ENCODE measurements around the gene SLC2A9.

SLC2A9 gene

DNA sequence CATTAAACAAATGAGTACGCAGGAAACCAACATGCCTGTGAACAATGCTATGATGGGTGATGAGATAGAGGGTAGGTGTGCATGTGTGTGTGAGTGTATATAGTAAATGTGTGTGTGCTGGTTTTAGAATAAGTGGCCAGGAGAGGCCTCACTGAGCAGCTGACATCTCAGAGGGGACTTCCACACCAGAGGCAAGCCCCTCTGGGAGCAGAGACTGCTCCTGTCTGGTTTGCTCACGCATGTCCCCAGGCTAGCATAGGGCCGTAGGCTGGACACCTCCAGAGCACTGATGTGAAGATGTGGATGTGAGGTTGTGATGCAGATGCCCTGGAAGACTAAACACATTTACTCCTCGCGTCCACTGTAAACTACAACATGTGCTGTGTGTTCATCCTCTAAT is 135.3 kb downstream of the SLC2A9 start:
- no peak for DNase-seq (ENCODE audit: low read depth)
- H3K4me3 ChIP-seq (ENCODE audit: control insufficient read depth, low read depth, low read length), result no peak overlapping the region
- TF ChIP-seq, protein P1, sequence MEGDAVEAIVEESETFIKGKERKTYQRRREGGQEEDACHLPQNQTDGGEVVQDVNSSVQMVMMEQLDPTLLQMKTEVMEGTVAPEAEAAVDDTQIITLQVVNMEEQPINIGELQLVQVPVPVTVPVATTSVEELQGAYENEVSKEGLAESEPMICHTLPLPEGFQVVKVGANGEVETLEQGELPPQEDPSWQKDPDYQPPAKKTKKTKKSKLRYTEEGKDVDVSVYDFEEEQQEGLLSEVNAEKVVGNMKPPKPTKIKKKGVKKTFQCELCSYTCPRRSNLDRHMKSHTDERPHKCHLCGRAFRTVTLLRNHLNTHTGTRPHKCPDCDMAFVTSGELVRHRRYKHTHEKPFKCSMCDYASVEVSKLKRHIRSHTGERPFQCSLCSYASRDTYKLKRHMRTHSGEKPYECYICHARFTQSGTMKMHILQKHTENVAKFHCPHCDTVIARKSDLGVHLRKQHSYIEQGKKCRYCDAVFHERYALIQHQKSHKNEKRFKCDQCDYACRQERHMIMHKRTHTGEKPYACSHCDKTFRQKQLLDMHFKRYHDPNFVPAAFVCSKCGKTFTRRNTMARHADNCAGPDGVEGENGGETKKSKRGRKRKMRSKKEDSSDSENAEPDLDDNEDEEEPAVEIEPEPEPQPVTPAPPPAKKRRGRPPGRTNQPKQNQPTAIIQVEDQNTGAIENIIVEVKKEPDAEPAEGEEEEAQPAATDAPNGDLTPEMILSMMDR (IDR thresholded peaks at IDR 0.05; ENCODE audit: control insufficient read depth, insufficient read depth, low read depth, low read length, missing control alignments), result no peak

DNA sequence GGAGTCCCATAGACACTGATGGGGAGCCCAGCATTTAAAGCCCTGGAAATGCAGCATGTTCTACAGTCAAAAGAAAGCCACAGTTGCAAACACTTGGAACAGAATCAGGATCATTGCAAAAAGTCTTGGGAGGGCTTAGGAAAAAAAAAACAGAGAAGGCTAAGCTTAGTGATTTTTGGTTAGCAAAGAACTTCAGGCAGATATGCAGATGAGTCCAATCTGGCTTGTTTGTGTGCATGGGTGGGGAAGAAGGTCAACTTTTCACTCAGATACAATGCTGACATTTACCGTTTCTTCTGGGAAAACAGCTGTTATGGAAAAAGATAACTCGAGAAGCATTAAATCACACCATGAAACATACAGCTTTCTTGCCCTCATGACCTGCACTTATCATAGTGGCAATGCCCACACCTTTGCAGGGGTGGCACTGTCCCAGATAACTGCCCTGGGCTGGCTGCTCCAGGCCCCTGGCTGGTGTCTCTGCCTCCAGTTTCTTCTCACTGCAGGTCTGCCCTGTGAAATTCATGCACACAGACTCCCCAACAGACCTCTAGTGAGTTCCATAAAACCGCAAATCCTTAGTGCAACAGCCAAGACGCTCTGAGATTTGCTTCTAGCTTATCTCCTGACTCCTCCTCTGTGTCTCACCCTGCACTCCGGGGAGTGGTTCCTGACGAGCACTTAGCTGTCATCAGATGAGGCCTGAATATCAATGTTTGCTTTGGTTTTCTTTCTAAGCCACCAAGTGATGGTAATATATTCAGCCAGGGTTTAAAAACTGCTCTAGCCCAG is 140.7 kb downstream of the SLC2A9 start:
- no peak for DNase-seq (ENCODE audit: low read depth)
- TF ChIP-seq, protein P1 (IDR thresholded peaks at IDR 0.05; ENCODE audit: control insufficient read depth, insufficient read depth, low read depth, low read length, missing control alignments), result no peak
- no peak overlapping the region for H3K4me3 ChIP-seq (ENCODE audit: control insufficient read depth, low read depth, low read length)

DNA sequence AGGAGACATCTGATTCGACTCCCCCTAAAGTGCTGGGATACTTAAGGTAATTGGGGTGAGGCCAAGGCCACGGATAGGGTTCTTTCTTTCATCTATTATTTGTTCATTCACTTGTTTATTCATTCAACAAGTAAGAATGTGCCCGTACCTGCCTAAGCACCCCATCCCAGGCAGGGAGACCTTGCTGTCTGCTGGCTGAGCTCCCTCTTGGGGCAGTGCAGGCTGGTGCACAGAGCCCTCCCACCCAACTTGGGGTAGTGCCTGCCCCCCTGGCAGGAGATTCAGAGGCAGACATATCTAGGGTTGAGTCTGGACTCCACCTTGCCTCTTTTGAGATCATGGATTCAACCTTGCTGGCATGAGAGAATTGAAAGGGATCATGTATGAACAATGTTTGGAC is 144.2 kb downstream of the SLC2A9 start:
- no peak for DNase-seq (ENCODE audit: low read depth)
- TF ChIP-seq, protein P1 (IDR thresholded peaks at IDR 0.05; ENCODE audit: control insufficient read depth, insufficient read depth, low read depth, low read length, missing control alignments), result no peak
- no peak overlapping the region for H3K4me3 ChIP-seq (ENCODE audit: control insufficient read depth, low read depth, low read length)

DNA sequence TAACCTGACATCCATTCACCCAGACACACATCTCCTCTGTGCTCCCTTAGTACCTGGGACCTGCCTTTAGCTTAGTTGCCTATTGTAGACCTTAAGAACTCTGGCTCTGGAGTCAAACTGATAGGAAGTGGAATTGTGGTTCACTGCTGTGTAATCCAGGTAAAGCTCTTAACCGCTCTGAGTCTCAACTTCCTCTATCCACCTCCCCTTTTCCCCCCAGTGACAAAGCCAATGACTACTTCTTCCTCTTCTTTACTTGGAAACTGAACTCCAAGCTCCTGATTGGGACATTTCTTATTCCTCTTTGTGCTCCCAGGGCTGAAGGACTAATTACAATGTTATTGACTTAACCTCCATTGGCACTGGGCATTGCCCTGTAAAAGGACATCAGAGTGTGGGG is 145.8 kb downstream of the SLC2A9 start:
- DNase-seq (ENCODE audit: low read depth), result no peak
- TF ChIP-seq, protein P1 (IDR thresholded peaks at IDR 0.05; ENCODE audit: control insufficient read depth, insufficient read depth, low read depth, low read length, missing control alignments), result no peak
- H3K4me3 ChIP-seq (ENCODE audit: control insufficient read depth, low read depth, low read length), result no peak overlapping the region

DNA sequence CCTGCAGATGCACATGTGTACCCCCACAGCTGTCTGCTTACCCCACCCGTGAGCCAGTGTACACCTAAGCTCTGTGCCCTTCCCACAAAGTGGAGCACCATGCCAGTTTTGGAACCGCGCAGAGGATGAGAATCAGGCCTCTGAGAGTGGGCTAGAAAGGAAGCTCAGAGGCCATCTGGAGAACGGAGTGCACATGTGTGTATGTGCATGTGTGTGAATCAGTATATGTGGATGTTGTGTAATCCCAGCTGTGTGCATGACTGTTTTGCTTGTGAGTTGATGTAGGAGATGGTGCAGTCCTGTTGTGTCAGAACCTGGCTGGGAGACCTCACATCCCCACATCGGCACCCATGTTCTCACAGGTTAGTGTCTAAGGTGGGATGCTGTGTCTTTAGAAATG is 146.9 kb downstream of the SLC2A9 start:
- no peak for DNase-seq (ENCODE audit: low read depth)
- H3K4me3 ChIP-seq (ENCODE audit: control insufficient read depth, low read depth, low read length), result no peak overlapping the region
- TF ChIP-seq, protein P1 (IDR thresholded peaks at IDR 0.05; ENCODE audit: control insufficient read depth, insufficient read depth, low read depth, low read length, missing control alignments), result no peak

DNA sequence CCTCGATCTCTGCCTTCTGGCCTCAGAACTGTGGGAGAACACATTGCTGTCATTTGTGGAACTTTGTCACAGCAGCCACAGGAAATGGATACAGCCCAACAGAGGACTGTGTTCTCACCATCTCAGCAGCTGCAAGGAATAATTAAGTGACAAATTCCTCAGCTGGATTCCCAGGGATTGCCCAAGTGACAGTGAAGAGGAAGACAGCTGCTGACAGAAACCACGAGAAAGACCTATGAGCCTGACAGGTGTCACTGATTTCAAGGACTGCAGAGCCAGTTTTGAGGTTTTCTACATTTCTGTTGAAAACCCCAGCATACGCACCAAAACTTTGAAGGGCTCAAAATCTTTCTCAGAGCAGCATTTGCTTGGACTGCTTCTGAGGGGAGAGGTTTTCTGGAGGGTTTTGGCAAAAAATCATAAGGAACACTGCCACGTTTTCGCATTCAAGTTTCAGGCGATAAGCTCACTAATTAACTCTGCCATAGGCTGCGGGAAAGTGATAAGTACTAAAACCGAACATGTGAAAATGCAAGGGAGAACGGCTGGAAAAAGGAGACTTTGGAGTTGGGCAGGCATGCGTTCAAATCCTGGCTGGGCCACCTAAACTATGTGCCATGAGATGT is 151.0 kb downstream of the SLC2A9 start:
- DNase-seq (ENCODE audit: low read depth), result no peak
- TF ChIP-seq, protein P1 (IDR thresholded peaks at IDR 0.05; ENCODE audit: control insufficient read depth, insufficient read depth, low read depth, low read length, missing control alignments), result no peak

More for the DNA sequence above, 151.0 kb downstream of the SLC2A9 start:
- H3K4me3 ChIP-seq (ENCODE audit: control insufficient read depth, low read depth, low read length), result no peak overlapping the region

Measured in AG09309 (cell line).